Stimulated activated CD8-positive, alpha-beta memory T cell treated with anti-CD3 and anti-CD28 coated beads, Interleukin-7, amount 100 ng/mL, for 4 hours (primary cell): ENCODE data around the gene NFKBIZ.

Experiments used
- DNase-seq, 2 donors: peaks; one replicate each; pipeline ENCODE4 v3.0.0-alpha.2; 2020; ENCODE audit warnings: low read depth in 2 of 2

Gene NFKBIZ

DNA sequence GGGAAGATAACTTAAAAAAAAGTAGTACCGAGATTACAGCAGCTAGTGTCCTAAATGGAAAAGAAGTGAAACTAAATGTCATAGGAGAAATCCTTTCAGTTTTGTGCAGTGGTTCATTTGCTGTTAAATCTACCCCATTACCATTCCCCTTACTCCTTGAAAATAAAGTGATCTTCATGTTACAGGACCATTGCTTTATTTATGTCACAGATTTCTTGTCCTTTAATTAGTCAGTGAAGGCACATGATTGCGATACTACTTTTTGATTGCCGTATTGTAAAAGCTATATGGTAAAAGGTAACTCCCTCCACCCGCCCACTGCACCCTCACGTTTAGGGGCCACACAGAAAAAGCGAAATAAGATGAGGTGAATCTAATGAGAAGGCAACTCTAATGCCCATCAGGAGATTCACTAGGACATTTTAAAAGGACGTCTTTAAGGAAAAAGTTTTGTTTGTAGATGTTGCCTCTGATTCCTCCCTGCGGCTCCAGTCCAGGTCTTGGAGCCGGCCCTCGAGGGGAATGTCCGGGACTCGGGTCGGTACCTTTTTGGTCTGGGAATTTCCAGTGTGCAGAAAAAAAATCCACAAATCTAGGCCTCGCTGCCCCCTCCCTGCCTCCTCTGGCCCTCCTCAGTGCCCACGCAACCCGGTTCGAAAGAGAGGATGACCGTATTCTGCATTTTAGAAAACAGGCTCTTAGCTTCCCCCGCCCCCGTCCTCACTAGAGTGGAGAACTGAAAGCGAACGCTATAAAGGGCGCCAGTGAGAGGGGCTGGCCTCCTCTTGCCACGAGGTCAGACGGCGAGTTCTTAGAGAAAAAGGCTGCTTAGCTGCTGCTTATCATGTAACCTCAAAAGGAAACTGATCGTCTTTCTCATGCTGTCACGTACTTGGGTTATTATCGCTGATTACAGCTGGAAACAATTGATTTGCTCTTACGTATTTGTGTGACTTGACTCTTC, 21.8 kb upstream of the NFKBIZ start:
- DNase-seq: peak; percentile 82 to 87

DNA sequence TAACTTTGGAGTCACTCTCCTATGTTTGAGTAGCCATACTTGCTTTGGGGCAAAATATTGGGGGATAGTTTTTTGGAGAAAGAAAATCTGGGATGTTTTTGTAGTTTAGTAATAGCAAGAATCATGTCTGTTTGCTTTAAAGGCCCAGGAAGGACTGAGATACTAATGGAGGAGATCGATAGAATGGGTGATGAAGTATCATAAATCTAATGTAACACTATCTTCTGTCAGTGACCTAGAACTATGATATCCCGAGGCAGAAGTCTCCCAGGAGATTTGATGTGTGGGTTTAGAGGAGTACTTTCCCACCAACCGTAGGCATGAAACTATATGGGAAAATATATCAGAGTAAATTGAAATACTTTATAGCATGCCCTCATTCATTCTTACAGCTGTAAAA, 21.0 kb upstream of the NFKBIZ start:
- DNase-seq: no peak

DNA sequence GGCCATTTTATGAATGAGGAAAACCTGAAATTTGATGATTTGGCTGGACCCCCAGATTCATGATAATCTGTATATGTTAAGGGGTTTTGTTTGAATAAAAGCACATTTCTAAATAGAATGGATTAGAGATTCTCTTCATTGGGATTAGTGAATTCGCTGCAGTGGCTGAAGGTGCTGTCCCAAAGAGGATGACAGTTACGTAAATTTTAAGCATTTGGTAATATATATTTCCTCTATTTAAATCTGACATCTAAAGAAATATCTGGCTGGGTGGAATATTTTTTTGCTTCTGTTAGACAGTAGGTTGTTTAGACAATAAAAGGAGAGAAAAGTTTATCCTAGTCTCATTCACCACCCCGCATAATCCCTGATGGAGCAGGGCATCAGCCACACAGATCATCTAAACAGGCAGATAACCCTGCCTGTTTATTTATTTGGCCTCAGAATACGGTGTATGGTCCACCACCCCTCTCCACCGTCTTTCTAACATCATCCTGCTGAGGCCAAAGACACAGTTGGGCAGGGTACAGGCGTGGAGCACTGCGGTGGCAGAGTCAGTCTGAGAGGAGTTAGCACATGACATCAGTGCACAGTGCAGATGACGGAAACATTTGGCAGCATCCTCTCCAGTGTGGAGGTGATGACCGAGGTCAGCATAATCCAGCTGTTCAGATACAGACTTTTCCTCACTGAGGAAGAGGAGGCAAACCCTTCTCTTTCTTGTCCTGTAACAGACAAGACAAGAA, 20.4 kb upstream of the NFKBIZ start:
- DNase-seq: peak; percentile 25 to 41

DNA sequence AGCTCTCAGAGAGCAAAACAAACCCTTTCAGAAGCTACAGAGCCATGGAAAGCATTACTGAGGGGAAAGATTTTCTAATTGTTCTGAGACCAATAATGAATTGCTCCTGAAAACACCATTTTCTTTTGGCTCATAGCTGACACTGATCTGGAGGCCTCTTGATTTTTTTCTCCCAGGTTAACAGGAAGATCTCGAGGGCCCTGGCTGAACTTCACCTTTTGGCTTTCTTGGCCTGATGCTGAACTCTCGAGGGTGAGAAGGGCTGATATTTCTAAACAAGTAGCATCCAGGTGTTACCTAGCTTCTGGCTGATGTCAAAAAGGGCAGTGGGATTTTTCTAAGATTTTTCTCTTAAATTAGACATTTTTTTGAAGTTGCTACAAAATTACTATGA, 19.9 kb upstream of the NFKBIZ start:
- no peak for DNase-seq

DNA sequence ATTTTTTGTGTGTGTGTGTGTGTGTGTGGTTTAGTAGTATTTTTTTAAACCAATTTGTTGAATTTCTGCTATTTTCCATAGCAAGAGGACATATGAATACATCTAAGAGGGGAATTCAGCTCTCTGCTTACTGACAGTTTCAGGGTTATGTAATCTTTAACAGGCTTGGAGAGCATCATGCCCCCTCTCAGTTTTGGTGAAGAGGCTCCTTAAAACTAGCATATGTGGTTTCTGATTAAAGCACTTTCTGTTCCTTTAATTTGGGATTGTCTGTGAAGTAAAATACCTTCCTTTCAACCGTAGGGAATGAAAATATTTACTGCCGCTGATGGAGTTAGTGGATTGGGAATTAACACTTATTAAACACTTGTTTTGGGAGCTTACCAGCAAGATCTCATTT, 19.4 kb upstream of the NFKBIZ start:
- no peak for DNase-seq

DNA sequence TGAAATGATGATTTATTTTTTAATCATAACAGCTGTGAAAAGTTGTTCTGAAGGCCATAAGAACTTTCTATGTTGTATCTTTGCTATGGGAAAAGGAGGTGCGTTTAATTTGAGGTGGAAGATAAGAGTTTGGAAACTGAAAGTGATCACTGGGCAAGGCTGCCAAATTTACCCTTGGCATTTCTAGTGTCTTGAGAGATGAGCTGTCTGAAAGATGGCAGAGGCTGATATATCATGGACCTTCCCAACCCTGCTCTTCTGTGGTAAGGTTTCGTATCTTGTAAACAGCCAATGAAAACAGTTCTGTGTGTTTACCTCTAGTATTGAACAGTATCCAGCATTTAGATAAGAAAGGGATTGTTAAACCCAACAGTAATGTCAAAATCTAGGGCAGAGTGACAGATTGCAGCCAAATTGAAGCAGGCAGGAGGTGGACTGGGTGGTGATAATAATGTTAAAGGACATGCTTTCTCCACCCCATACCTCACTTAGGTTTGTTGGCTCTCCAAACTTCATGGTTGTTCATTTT, 15.8 kb upstream of the NFKBIZ start:
- DNase-seq: no peak

DNA sequence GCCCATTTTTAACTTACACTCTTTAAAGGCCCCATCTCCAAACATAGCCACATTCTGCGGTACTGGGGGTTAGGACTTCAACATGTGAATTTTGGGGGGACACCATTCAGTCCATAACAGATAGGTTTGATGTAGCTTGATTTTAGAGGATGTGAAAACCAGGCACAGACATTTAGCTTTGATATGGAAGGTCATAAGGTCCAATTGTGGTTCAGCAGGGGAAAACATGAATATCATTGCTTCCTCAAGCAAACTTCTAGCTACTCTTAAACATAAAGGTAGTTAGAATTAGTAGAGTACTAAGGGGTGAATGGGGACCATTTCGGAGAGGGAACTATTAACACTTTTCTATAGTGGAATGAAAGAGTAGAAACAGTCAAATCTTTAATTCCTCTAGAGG, 13.6 kb upstream of the NFKBIZ start:
- DNase-seq: no peak

DNA sequence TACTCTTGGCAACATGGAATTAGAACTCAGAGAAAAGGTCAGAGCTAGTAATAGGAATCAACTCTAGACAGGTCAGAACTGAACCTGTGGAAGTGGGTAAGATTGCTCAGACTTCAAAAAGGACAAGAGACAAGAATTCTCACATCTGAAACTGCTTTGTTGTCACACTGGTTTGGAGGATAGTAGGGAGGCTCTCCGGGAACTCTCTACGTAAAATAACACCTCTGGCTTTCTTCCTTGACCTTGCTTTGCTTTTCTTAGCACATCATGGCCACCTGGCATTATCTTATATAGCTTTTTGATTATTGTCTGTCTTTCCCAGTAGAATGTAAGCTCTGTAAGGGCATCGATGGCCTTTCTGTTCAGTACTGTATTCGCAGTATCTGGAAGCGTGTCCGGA, 13.2 kb upstream of the NFKBIZ start:
- no peak for DNase-seq

DNA sequence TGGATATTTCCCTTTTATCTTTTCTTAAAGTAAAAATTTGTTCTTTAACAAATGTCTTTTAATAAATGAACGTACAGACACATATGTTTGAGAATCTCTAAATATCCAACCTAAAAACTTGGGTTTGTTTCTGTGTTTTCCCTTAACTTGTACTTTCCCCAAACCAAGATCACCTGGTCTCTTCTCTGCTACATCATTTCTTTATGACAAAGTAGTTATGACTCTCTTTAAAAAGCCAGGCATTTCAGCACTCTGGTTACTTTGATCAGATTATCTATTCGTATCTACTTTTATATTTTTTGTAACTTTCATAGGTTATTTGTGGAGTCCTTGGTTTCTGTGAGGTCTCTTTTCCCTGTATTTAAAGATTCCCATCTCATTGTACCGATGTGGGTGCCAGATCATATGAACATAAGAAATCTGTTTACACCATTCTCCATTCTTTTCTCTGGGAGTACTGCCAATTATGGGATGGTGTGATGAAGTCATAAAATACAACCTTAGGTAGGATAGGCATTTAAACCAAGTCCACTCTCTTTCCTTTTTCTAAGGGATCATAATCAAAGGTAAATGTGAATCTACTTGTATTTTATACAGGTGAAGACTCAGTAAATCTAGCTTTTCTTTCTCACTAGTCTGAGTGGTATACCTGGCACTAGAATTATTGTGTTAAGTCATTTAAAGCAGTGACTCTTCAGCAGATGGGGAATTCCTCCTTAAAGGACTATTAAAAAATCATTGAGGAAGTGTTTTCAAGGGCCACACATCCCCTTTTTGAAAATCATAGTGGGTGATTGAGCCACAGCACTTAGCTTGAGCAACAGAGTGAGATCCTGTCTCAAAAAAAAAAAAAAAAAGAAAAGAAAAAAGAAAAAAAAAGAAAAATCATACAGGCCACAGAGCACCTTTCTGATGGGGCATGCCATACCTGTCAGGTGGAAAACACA, 12.4 kb upstream of the NFKBIZ start:
- no peak for DNase-seq

DNA sequence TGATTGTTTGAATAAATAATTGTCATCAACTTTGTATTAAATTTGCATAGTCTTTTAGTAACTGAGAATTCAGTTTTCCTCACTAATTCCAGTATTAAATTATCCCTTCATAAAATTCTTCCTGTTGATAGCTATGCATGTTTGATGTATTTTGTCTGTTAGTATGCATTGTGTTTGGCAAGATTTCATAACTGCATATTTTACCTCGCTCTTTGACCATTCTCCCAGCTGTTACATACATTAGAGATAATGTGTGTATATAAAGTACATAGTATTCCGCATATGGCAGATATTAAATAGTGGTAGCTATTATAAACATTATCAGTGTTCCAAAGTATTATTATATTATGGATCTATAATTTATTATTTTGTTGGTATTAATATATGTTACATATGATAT, 10.6 kb upstream of the NFKBIZ start:
- no peak for DNase-seq

DNA sequence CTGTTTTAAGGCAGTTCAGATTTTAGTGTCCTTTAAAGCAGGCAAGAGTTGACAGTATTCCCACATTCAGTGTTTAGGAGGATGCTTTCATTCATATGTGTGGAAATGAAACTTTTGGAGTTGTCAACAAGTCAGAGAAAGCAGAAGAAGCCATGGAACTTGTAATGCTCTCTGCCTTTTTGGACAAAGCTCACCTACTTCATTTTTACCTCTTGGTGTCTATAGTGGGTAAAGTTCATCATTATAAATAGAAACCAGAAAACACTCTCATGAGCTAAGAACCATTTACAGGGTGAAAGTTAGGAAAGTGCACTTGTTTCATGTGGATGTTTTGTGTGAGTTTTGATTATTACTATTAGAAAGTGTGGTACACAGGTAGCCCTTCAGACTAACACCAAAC, 9.2 kb upstream of the NFKBIZ start:
- DNase-seq: no peak

DNA sequence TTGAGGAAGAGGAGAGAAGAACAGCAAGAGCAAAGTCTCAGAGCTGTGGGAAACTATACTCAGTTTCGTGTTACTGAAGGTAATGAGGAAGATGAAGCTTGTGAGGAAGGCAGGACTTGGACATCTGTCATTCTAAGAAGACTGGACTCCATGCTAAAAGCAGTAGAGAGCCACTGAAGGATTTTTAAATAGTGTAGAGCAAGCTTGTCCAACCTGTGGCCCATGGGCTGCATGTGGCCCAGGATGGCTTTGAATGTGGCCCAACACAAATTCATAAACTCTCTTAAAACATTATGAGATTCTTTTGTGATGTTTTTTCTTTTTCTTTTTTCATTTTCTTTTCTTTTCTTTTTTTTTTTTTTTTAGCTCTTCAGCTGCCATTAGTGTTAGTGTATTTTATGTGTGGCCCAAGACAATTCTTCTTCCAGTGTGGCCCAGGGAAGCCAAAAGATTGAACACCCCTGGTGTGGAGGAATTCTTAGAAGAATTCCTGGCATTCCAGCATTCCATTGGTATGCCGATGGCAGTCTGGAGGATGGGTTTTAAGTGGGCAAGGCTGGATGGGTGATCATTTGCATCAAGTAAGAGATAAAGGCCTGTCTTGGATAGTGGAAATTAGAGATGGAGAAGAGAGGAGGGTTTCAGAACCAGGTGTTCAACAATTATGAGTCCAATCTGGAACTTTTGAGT, 6.9 kb upstream of the NFKBIZ start:
- no peak for DNase-seq

DNA sequence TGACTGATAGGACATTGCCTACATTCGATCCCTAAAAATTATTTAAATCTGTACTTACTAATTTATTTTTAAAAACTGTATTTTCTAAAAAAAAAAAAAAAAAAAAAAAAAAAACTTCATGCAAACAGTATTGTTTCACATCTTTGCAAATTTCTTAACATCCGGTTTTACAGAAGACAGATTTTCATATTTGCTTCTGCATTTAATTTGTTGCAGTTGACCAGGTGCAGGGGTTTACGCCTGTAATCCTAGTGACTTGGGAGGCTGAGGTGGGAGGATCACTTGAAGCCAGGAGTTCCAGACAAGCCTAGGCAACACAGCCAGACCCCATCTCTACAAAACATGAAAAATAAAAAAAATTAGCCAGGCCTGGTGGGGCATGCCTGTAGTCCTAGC, 6.4 kb upstream of the NFKBIZ start:
- no peak for DNase-seq

DNA sequence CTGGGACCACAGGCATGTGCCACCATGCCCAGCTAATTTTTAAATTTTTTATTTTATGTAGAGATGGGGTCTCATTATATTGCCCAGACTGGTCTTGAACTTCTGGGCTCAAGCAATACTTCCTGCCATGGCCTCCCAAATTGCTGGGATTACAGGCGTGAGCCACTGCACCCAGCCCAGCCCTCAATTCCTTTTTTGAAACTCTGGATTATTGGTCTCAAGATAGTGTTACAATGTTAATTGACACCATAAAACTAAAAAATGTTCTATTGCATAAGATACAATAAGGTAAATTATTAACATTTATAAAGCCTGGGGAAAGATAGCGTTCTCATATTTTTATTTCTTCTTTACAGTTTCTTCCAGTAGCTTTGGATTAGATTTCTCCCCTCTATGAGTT, 3.9 kb upstream of the NFKBIZ start:
- DNase-seq: no peak

DNA sequence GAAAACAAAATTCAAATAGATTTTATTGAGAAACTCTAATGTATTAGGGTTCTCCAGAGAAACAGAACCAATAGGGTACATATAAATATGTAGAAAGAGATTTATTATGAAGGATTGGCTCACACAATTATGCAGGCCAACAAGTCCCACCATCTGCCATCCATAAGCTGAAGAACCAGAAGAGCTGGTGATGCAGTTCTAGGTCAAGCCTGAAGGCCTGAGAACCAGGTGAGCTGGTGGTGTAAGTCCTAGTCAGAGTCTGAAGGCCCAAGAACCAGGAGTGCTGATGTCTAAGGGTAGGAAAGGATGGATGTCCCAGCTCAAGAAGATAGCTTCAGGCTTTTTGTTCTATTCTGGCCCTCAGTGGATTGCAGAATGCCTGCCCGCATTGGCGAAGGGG, 2.6 kb upstream of the NFKBIZ start:
- DNase-seq: no peak

DNA sequence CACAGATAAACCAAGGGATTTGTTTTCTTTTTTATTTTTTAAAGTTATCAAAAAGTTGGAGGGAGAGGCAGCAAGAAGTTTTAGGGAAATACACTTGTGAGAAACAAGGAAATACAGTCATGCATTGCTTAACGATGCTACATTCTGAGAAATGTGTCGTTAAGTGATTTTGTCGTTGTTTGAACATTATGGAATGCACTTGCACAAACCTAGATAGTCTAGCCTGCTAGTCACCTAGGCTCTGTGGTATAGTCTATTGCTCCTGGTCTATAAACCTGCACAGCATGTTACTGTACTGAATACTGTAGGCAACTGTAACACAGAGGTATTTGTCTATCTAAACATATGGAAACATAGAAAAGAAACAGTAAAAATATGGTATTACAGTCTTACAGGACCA, 2.0 kb upstream of the NFKBIZ start:
- DNase-seq: no peak

DNA sequence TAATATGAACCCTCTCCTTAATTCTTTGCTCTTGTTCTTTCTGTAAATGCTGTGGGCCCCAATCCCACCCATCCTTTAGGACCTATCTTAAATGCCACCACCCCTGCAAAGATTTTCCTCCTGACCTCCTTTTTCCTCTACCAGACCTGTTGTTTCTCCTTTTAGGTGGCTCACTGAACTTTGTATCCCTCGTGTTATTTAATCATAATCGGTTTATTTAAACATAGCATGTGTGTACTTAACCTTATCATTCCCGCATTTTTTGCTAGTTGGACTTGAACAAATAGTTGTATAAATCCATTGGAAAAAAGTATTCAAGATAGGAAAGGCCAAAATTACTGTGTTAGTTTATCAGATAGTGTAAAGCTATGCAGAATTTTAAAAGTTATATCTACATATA, 988 bp upstream of the NFKBIZ start:
- DNase-seq: no peak

DNA sequence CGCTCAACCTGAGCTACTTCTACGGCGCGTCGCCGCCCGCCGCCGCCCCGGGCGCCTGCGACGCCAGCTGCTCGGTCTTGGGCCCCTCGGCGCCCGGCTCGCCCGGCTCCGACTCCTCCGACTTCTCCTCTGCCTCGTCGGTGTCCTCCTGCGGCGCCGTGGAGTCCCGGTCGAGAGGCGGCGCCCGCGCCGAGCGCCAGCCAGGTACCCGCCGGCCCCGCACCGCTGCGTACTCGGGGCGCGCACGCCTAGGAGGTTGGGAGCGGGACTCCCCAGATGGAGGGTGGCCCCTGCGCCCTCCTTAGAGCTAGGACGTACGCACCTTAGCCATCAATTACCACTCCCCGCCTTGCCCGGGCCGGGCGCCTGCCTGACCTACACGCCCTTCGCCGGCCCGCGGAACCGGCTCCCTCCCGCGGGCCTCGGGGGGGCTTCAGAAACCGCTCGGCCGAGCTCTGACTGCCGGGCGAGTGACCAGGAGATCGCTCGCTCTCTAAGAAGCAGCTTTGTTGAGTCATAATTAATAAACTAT, 466 bp downstream of the NFKBIZ start:
- peak; percentile 18 to 52 for DNase-seq

DNA sequence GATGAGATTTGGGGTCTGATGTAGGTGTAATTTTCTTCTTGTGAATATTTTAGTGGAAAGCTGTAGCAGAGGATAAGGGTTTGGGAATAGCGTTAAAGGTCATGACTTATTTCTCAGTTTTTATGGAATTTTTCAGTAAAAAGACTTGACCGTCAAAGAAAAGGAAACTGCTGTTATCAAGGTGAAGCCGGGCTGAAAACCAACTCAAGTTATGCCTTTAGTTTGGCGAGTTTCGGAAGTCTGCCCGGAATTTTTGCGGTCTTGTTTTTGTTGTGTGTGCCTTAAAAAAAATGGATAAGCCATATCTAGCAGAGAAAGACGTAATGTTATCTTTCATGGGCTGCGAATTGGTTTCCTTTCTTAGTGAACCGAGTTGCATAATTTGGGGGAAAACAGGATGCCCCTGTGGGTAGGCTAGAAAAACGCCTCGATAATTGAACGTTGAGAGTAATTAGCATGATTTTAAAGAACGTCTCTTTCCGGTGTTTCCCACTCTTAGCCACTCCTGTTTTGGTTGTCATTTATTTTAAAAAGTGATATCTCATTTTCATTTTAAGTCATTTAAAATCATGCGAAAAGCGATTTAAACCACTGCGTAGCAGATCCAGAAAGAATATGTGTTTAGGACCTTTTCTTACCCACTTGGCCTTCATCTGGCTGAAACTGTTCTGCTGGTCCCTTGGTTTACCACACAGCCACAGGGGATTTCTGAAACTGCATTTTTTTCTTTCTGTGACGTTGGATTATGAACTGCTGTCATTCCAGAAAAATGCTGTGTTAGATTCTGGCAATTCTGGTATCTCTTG, 1.1 kb downstream of the NFKBIZ start:
- DNase-seq: peak in 1 of 2 donors; percentile 27
